HG02571 (cell line): ENCODE data around the gene EXOC3.

Source experiments
- ATAC-seq: cut with Tn5 transposase; IDR thresholded peaks from one replicate; pipeline ENCODE4 v1.9.1; 2021; ENCODE audit warnings: mild to moderate bottlenecking, moderate library complexity; ENCODE audit not compliant: unreplicated experiment

Gene EXOC3

GRCh38 chr5:454936-455335 lies 12.0 kb downstream of the EXOC3 start:
- ATAC-seq: no peak

GRCh38 chr5:455806-456205 lies 12.8 kb downstream of the EXOC3 start:
- ATAC-seq: no peak

GRCh38 chr5:456351-457194 lies 13.6 kb downstream of the EXOC3 start:
- no peak for ATAC-seq

- ATAC-seq: no peak
Observed at GRCh38 chr5:457195-457961, 14.4 kb downstream of the EXOC3 start.

- ATAC-seq: no peak
Observed at GRCh38 chr5:458547-459353, 15.8 kb downstream of the EXOC3 start.

- ATAC-seq: no peak
Observed at GRCh38 chr5:459562-460272, 16.7 kb downstream of the EXOC3 start.

- no peak for ATAC-seq
Observed at GRCh38 chr5:460273-460625, 17.3 kb downstream of the EXOC3 start.

- ATAC-seq: no peak
Observed at GRCh38 chr5:462051-462481, 19.1 kb downstream of the EXOC3 start.

- no peak for ATAC-seq
Observed at GRCh38 chr5:463301-463700, 20.3 kb downstream of the EXOC3 start.

- no peak for ATAC-seq
Observed at GRCh38 chr5:463952-464351, 21.0 kb downstream of the EXOC3 start.

GRCh38 chr5:464446-464842 lies 21.5 kb downstream of the EXOC3 start:
- ATAC-seq: no peak

- no peak for ATAC-seq
Observed at GRCh38 chr5:464843-465590, 22.0 kb downstream of the EXOC3 start.

- no peak for ATAC-seq
Observed at GRCh38 chr5:465591-466403, 22.8 kb downstream of the EXOC3 start.

- ATAC-seq: no peak
Observed at GRCh38 chr5:466661-467310, 23.8 kb downstream of the EXOC3 start.

GRCh38 chr5:468401-468800 lies 25.4 kb downstream of the EXOC3 start:
- ATAC-seq: no peak

- no peak for ATAC-seq
Observed at GRCh38 chr5:469752-470483, 26.9 kb downstream of the EXOC3 start.

GRCh38 chr5:470961-471749 lies 28.2 kb downstream of the EXOC3 start:
- no peak for ATAC-seq
